Activated CD4-positive, CD25-positive, alpha-beta regulatory T cell treated with anti-CD3 and anti-CD28 coated beads, Interleukin-2, amount 50 U/mL, for 24 hours (primary cell): ENCODE data around the gene AGTPBP1.
"Not testable (repeated sequence)": the region's sequence is repeated elsewhere in the genome, so short reads cannot be mapped to it uniquely, and the experiment has no call there.

Experiments used
- ATAC-seq, 2 donors: fragments of 150-1000 bp; cut with Tn5 transposase; one replicate each; pipeline ENCODE4 v1.10.0; 2021; ENCODE audit warnings: mild to moderate bottlenecking in 1 of 2, moderate library complexity in 1 of 2

Gene AGTPBP1, protein sequence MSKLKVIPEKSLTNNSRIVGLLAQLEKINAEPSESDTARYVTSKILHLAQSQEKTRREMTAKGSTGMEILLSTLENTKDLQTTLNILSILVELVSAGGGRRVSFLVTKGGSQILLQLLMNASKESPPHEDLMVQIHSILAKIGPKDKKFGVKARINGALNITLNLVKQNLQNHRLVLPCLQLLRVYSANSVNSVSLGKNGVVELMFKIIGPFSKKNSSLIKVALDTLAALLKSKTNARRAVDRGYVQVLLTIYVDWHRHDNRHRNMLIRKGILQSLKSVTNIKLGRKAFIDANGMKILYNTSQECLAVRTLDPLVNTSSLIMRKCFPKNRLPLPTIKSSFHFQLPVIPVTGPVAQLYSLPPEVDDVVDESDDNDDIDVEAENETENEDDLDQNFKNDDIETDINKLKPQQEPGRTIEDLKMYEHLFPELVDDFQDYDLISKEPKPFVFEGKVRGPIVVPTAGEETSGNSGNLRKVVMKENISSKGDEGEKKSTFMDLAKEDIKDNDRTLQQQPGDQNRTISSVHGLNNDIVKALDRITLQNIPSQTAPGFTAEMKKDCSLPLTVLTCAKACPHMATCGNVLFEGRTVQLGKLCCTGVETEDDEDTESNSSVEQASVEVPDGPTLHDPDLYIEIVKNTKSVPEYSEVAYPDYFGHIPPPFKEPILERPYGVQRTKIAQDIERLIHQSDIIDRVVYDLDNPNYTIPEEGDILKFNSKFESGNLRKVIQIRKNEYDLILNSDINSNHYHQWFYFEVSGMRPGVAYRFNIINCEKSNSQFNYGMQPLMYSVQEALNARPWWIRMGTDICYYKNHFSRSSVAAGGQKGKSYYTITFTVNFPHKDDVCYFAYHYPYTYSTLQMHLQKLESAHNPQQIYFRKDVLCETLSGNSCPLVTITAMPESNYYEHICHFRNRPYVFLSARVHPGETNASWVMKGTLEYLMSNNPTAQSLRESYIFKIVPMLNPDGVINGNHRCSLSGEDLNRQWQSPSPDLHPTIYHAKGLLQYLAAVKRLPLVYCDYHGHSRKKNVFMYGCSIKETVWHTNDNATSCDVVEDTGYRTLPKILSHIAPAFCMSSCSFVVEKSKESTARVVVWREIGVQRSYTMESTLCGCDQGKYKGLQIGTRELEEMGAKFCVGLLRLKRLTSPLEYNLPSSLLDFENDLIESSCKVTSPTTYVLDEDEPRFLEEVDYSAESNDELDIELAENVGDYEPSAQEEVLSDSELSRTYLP

DNA sequence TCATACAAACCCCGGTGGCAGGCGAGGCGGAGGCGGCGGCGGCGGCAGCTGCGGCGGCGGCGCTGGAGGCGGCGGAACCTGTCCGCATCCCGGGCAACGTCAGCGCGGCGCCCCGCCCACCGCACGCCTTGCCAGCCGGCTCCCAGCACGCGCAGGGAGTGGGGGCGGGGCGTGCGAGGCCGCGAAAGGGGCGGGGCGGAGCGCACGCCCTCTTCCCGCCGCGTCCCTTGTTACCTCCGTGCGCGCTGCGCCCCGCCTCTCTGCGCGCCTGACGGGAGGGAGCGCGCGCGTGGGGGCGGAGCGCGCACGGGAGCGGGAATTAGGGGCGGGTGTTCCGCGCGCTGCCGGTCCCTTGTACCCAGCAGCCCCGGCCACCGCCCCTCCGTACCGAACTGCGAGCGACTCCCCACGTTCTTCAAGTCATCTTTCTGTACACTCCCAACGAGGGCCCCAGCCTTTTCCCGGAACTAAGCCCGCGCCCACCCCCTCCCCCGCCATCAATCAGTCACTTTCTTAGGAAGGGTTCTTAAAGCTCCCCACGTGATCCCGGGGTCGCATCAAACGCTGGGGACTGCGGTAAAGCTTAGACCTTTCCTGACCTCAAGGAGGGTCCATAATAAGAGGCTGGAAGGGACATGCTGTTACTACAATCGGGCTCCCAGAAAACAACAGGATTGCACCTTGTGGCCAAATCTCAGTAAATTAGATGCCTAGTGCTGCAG lies at the start of gene AGTPBP1:
Gene AGTPBP1 (minus strand): TSS at position 80 of the 722 bp plus-strand sequence. CDS start 29,421 bp downstream, outside the sequence.
- ATAC-seq = peak; percentile 76 to 81

DNA sequence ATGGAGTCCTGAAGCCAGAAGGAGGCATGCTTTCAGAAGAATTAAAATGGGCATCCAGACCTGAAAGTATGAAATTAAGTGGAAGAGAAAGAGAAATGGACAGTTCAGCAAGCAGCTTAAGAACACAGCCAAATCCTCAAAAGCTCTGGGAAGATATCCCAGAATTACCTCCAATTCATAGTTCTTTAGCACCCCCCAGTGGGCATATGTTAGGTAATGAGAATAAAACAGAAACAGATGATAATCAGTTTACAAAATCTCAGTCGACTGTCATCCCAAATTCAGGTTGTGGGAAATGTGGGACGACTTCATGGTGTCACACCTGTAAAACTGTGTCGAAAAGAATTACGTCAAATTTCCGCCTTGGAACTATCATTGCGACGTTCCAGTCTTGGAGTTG lies 44.4 kb upstream of the AGTPBP1 start:
- ATAC-seq = not testable (repeated sequence)

DNA sequence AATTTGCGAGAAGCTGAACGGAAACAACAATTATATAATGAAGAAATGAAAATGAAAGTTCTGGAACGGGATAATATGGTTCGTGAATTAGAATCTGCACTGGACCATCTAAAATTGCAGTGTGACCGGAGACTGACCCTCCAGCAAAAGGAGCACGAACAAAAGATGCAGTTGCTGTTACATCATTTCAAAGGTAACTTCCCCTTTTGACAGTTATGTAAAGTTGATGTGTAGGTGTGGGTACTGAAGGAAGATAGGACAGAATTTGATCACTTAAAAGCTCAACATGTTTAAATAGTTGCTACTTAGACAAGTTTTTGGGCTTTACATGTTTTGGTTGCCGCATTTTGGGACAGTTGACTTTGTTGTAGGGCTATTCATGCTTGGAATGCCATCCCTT lies 32.1 kb upstream of the AGTPBP1 start:
- not testable (repeated sequence) for ATAC-seq

DNA sequence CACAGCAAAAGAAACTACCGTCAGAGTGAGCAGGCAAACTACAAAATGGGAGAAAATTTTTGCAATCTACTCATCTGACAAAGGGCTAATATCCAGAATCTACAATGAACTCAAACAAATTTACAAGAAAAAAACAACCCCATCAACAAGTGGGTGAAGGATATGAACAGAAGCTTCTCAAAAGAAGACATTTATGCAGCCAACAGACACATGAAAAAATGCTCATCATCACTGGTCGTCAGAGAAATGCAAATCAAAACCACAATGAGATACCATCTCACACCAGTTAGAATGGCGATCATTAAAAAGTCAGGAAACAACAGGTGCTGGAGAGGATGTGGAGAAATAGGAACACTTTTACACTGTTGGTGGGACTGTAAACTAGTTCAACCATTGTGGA lies 20.0 kb upstream of the AGTPBP1 start:
- ATAC-seq = not testable (repeated sequence)

DNA sequence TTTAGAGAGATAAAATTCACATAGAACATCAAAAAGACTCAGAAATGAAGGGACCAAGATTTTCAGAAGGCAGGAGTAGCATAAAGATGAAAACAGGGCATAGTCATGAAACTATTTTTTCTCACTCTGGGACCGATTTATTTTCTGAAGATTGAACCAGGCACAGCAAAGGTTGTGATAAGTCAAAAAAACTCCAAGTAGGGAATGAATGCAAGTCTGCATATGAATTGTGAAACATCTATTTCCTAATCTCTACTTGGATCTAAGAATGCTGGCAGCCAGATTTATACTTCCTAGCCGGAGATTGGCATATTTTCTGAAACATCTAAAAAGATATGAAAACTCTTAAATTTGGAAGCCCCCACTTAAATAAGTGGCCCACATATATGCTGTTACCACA lies 16.0 kb upstream of the AGTPBP1 start:
- not testable (repeated sequence) for ATAC-seq

DNA sequence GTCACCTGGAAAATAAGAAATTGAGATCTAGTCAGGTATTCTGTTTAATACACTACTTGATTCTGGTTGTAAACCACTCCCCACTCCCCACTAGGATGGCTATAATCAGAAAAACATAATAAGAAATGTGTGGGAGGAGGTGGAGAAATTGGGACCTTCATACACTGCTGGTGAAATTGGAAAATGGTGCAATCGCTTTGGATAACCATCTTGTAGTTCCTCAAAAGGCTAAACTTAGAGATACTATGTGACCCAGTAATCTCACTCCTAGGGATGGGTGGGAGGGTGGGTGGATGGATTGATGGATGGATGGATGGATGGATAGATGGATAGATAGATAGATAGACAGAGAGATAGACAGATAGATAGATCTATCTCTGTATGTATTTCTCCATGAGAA lies 14.5 kb upstream of the AGTPBP1 start:
- not testable (repeated sequence) for ATAC-seq

DNA sequence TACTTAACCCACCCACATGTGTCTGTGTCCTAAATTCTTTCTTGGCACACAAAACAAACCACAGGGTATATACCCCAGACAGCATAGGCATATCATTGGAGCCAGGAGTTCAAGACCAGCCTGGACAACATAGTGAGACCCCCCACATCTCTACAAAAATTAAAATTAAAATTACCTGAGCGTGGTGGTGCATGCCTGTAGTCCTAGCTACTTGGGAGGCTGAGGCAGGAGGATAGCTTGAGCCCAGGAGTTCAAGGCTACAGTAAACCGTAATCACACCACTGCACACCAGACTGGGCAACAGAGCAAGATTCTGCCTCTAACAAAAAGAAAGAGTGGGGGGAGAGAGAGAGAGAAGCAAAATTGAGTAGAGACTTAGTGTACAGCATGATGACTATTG lies 4.6 kb upstream of the AGTPBP1 start:
- ATAC-seq = no peak

DNA sequence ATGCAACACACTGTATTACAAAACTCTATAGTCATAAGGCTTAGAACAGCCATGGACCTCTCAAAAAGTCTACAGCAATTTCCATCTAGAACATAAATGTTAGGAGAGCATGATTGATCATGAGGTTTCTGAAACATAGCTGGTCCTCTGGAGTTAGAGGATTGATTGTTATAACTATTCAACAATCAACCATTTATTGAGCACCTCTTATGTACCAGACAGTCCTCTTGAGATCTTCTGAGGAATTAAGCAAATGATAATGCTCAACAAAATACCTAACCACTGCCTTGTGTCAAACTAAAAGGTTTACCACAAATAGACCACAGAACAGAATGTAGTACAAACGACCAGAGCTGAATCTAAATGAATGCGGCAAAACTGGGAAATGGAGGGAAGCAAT lies 3.4 kb upstream of the AGTPBP1 start:
- no peak for ATAC-seq

DNA sequence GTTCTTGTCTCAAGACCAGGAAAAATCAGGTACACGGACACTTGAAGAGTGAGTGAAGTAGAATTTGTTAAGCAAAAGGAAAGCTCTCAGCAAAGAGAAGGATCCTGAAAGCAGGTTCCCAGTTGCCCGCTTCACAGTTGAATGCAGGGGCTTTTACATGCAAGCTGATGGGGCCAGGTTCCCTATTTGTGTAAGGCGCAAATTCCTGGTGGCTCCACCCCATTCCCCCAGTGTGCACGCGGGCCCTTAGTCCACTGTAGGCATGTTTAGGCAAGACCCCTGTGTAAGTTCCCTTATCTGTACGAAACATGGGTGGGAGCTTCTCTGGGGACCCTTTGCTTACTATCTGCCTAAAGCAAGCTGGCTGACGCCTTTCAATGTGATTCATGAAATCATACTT lies 2.7 kb upstream of the AGTPBP1 start:
- no peak for ATAC-seq

DNA sequence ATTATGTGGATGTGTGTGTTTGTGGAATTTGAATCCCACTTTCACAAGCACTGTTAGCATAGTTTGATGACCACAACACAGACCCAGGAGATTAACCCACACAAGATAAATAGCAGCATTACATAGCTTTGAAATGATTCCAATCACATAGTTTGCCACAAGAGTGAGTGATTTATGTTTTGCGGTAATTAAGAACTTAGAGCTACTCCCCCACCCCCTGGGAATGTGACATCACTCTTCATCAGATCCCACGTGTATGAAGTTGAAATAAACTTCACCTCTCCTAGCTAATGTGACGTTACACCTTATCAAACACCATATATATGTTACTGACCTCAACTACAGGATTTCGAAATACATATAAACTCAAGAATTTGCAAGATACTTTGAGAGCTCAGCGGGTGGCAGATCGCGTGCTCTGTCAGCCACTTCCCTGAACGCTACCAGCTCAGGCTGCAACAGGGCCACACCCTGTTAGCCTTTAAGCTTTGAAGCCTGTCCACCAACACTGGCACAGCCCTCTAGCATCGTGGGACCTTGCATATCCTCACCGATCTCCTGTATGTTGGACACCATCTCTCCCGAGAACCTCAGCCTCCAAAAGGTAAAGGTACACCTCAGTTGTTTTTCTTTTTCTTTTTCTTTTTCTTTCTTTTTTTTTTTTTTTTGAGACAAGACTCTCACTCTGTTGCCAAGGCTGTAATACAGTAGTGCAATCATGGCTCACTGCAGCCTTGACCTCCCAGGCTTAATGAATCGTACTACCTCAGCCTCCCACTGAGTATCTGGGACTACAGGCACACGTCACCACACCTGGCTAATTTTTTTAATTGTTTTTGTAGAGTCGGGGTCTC lies 1.7 kb upstream of the AGTPBP1 start:
- no peak for ATAC-seq

DNA sequence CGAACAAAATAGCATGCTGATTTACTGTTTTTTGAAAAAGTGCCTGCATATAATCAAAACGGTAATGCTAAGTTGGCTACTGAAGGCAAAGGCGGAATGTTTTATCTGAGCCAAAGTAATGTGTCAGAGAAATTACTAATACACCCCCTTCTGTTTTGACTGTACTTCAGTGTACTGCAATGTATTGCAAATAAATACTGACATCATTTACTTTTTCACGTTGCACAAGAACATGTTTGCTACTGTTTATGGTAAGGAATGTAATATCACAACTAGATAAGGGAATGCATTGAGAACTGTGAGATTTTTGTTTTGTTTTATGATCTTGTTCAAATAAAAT lies 813 bp upstream of the AGTPBP1 start:
- ATAC-seq = peak; percentile 44 to 57

DNA sequence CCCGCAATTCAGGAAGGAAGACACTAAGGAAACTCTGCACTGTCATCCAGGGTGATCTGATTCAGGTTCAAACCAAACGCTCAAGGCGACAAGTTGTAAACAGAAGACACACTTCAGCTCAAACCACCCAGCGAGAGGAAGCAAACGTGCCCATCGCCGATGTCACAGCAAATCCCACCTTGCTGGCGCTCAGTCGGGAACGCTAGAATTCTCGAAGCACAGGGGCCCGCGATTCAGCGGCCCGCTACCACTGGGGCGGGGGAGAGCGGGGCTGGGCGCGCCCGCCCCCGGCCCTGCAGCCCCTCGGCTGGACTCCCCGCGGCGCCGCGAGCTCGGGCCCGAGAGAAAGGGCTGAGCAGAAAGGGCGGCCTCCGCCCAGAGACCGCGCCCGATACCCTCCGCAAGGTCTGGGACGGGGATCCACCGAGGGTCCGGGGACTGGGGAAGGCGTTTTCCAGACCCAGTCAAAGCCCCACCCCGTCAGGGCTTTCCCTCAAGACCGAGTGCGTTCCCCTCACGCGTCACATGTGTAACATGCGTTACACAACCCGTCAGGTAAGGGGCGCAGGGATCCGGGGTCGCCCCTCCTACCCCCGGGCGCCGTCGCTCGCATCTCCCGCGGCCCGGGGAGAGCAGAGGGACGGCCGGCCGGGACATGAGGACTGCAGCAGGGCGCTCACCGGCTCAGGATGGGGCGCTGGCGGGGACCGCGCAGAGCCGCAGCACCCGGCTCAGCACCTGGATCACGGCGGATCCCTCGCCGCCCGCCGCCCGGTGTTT lies 469 bp downstream of the AGTPBP1 start:
- ATAC-seq = peak; percentile 22 to 23

DNA sequence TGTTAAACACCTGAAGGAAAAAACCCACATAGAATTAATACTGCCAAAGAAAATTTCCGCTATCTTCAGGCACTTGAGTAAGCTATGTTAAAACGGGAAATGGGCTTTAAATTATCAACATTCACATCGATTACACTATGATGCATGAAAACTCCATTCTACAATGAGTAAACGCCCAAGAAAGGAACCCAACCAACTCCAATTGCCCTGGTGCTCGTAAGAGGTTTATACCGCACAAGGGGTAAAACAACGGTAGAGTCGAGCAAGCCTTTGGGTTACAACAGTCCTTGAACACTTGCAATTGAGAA lies 1.0 kb downstream of the AGTPBP1 start:
- no peak for ATAC-seq

DNA sequence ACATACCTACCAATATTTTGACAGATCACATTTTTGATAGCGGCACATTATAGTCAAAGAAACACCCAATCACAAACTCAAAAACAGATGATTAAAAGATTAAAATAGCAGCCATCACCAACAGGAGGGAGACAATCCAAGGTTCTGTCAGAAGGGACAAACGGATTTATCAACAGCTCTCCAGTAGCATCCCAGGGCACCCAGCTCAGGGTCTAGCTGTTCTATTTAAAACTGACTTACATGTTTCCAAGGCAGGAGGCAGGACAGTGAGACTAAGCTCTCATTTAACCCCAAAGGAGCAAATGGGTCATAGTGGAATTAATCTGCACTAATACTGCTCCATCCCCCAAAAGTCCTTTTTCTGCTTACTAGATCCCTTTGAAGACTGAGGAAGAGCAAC lies 3.2 kb downstream of the AGTPBP1 start:
- ATAC-seq = no peak

DNA sequence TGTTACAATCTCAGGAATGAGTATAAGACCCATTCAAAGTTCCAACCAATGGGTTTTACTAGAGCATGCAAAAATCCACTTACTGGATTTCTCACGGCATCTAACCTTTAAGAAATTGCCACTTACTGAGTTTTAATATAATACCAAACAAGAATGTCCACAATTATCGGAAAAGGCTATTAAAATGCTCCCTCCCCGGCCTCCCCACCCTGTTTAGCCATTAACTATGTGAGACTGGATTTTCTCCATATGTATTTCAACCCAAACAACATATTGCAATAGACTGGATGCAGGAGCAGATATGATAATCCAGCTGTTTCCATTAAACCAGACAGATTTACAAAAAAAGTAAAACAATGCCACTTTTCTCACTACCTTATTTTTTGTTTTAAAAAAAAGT lies 4.1 kb downstream of the AGTPBP1 start:
- ATAC-seq = no peak

DNA sequence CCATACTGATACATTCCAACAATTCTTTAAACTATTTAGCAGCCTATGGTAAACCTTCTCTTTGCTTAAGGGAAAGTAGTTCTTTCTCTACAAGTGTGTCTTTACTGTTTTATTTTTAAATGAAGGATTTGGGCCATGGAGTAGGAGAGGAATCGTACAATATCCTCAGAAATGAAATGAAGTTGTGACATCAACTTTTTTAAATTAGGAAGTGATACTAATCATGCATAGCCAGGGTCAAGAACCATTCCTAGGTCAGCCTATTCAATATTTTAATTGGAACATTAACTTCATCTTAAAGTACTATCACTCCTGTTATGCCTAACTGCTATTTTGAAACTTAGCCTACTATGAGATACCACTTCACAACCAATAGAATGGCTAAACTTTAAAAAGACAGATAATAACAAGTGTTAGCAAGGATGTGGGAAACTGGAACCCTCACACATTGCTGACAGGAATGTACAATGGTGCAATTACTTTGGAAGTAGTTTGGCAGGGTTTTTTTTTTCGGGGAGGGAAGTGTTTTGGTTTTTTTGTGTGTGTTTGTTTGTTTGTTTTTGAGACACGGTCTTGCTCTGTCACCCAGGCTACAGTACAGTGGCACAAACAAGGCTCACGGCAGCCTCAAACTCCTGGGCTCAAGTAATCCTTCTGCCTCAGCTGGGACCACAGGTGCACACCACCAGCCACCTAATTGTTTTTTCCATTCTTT lies 10.7 kb downstream of the AGTPBP1 start:
- no peak for ATAC-seq

DNA sequence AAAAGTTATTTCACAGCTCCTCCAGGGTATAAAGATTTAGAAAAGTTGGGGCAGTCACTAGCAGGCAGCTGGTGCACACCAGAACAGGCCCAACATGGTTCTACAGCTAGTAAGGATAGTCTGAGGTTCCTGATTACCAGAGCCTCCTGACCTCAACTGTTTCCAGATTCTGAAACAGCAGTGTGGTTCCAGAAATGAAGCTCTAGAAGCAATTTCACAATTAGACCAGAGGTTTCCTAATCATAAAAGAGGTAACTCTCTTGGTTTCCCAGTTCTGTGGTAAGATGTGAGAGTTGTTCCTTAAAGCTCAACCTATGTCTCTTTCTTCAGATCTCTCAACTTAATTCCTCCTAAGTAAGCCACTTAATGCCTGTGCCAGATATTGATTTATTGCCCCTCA lies 11.9 kb downstream of the AGTPBP1 start:
- no peak for ATAC-seq

DNA sequence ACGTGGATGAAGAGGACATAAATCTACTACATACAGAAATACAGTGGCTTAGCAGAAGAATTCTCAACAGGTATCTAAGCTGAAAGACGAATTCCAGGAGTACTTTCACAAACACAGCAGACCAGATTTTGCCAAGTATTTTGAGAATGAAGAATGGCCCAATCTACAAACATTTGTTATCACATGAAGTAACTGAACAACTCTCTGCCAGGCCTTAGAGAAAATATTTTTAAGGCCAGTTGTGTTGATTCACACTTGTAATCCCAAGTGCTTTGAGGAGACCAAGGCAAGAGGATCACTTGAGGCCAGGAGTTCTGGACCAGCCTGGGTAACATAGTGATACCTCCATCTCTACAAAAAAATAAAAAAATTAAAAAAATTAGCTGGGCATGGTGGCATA lies 14.3 kb downstream of the AGTPBP1 start:
- ATAC-seq = no peak

DNA sequence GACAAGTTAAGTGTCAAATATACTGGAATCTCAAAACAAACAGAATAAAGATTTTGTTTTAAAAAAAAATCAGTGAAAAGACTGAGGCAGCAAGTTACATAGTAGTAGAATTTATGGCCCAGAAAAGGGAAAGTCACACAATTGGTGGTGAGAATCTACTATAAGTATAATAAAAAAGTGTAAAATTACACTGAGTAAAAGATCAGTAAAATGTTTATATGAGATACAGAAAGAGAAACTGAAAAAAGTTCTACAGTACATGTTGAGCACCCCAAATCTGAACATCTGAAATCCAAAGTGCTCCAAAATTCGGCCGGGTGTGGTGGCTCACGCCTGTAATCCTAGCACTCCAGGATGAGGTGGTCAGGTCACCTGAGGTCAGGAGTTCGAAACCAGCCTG lies 15.0 kb downstream of the AGTPBP1 start:
- ATAC-seq = no peak

DNA sequence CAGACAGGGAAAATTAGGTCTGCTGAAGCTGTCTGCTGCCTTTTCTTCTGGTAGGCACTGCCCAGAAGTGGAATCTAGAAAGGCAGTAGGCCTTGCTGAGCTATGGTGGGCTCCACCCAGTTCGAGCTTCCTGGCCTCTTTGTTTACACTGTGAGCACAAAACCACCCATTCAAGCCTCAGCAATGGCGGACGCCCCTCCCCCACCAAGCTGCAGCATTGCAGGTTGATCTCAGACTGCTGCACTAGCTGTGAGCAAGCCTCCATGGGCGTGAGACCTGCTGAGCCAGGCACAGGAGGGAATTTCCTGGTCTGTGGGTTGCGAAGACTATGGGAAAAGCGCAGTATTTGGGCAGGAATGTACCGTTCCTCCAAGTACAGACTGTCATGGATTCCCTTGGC lies 18.5 kb downstream of the AGTPBP1 start:
- no peak for ATAC-seq
